ENCODE measurements around the gene GTSF1L.

- TF ChIP-seq CTCF (IDR thresholded peaks at IDR 0.05; ENCODE audit: insufficient read depth, low read length) (no peak), POLR2AphosphoS5 (IDR thresholded peaks at IDR 0.05; ENCODE audit: low read depth) (no peak), GABPA (IDR thresholded peaks at IDR 0.05; ENCODE audit: low read depth) (no peak), REST (IDR thresholded peaks at IDR 0.05; ENCODE audit: insufficient replicate concordance, low read depth) (no peak)
Measured at GRCh38 chr20:43690943-43691598, 35.7 kb downstream of the GTSF1L start.

Data from HL-60 (cell line).